ENCODE results near the gene ZNF438. TPM values are rescaled to one million over a fixed set of nuclear protein-coding genes. Genes with fewer than 3 reads are reported as not detected.

Gene ZNF438
- total RNA-seq, 1 experiment from 2014 or later, result 2.0 TPM

- ChIA-PET CTCF (no interaction called here), POLR2A (no interaction called here)
- DNase-seq (ENCODE audit: low read depth, low spot score), result no peak
- intact Hi-C loops (cut with micrococcal nuclease; ENCODE audit: unreplicated experiment) (no loop called here), in situ Hi-C loops (cut with HindIII; ENCODE audit: low pct_unique_long_range_greater_than_20kb, low sequenced_read_pairs) (no loop called here)
- H3K4me1 ChIP-seq (ENCODE audit: control insufficient read depth, insufficient read depth, low read length), result peaks cover 3% of the 10 kb centered on the region; the same call in 1 of the 2 replicates
- no peak for ATAC-seq
- H3K27me3 ChIP-seq (ENCODE audit: control insufficient read depth, insufficient read depth, low read length), result no peaks in the 10 kb centered on the region
- no TSS peak for BruUV-seq (replicated peaks)
- no peak for TF ChIP-seq CTCF (IDR thresholded peaks at IDR 0.05)
- no peak for TF ChIP-seq SIN3A (IDR thresholded peaks at IDR 0.05; ENCODE audit: borderline replicate concordance, insufficient read depth, low read depth, low read length)
- no peak overlapping the region for H3K4me3 ChIP-seq (ENCODE audit: low read depth in 2 of 2, low read length in 2 of 2)
- H3K36me3 ChIP-seq (ENCODE audit: control insufficient read depth, insufficient read depth, low read length), result no peaks in the 10 kb centered on the region
- no peak overlapping the region for H3K27ac ChIP-seq (ENCODE audit: low read length)
- H3K9me3 ChIP-seq (ENCODE audit: control insufficient read depth, insufficient read depth, low read depth, low read length), result no peaks in the 10 kb centered on the region
Observed at GRCh38 chr10:31035266-31035798, 3.7 kb upstream of the ZNF438 start.

GRCh38 chr10:31034098-31034909 is 2.6 kb upstream of the ZNF438 start:
- ChIA-PET CTCF (no interaction called here), POLR2A (no interaction called here)

More at GRCh38 chr10:31034098-31034909, 2.6 kb upstream of the ZNF438 start:
- H3K27ac ChIP-seq (ENCODE audit: low read length), result no peak overlapping the region; the same call in 1 of the 2 replicates
- TF ChIP-seq REST (IDR thresholded peaks at IDR 0.05; ENCODE audit: insufficient read depth in 1 of 2, low read depth in 2 of 2, low read length in 1 of 2) (no peak), TCF7L2 (IDR thresholded peaks at IDR 0.05; ENCODE audit: low read depth, low read length) (no peak), SIN3A (IDR thresholded peaks at IDR 0.05; ENCODE audit: borderline replicate concordance, insufficient read depth, low read depth, low read length) (no peak), POLR2AphosphoS5 (IDR thresholded peaks at IDR 0.05; ENCODE audit: low read depth, low read length) (no peak), CTCF (IDR thresholded peaks at IDR 0.05) (no peak)
- no TSS peak for BruUV-seq (replicated peaks)
- no peak overlapping the region for H3K4me3 ChIP-seq (ENCODE audit: low read depth in 2 of 2, low read length in 2 of 2)
- intact Hi-C loops (cut with micrococcal nuclease; ENCODE audit: unreplicated experiment) (no loop called here), in situ Hi-C loops (cut with HindIII; ENCODE audit: low pct_unique_long_range_greater_than_20kb, low sequenced_read_pairs) (no loop called here)
- H3K4me1 ChIP-seq (ENCODE audit: control insufficient read depth, insufficient read depth, low read length), result peaks cover 6% of the 10 kb centered on the region; the same call in 1 of the 2 replicates
- no peaks in the 10 kb centered on the region for H3K27me3 ChIP-seq (ENCODE audit: control insufficient read depth, insufficient read depth, low read length)
- no peaks in the 10 kb centered on the region for H3K9me3 ChIP-seq (ENCODE audit: control insufficient read depth, insufficient read depth, low read depth, low read length)
- H3K36me3 ChIP-seq (ENCODE audit: control insufficient read depth, insufficient read depth, low read length), result no peaks in the 10 kb centered on the region
- no peak for ATAC-seq
- no peak for DNase-seq (ENCODE audit: low read depth, low spot score)

Data from Panc1 (cell line).